ENCODE results near the gene INSYN1. TPM values are rescaled to one million over a fixed set of nuclear protein-coding genes. Genes with fewer than 3 reads are reported as not detected.

Gene INSYN1
- total RNA-seq, 1 experiment from 2014 or later, result not detected

- Histone ChIP-seq H3K36me3 (ENCODE audit: low read depth, low read length) (0 out of 2 replicates have a peak, but pooled peaks cover 5% of the 10 kb centered on the region), H3K27me3 (ENCODE audit: low read length) (no peaks in the 10 kb centered on the region), H3K4me3 (ENCODE audit: low read length) (no peak overlapping the region), H4K20me1 (ENCODE audit: low read length) (peaks cover 23% of the 10 kb centered on the region; the same call in 1 of the 2 replicates), H3K79me2 (ENCODE audit: low read length) (peaks cover 100% of the 10 kb centered on the region), H2AFZ (ENCODE audit: low read length) (no peak overlapping the region), H3K4me2 (ENCODE audit: low read length) (0 out of 2 replicates have a peak overlapping the region, but pooled peaks have one; percentile 2), H3K9me2 (replicated peaks; ENCODE audit: low read length) (no peaks in the 10 kb centered on the region), H3K27ac (ENCODE audit: low read length) (no peak overlapping the region), H3K9ac (ENCODE audit: low read length) (no peak overlapping the region), H3K9me3 (ENCODE audit: low read length) (no peaks in the 10 kb centered on the region), H3F3A (ENCODE audit: low read length, unreplicated experiment) (no peaks in the 10 kb centered on the region), H3K4me1 (ENCODE audit: insufficient read depth, low read length) (peaks cover 56% of the 10 kb centered on the region)
- ATAC-seq, result peak; percentile 45
- ChIA-PET POLR2A (ENCODE audit: unreplicated experiment) (interaction anchor here (0.6 to 0.7 kb wide), 3 partner anchors 30 to 123 kb away, joined by 3 to 4 read pairs (median 4); no protein-coding TSS in a partner anchor), CTCF (interaction anchor here (0.6 kb wide), 1 partner anchor 9 kb away, joined by 3 read pairs; no protein-coding TSS in a partner anchor)
- no TSS peak for BruUV-seq (replicated peaks)
- intact Hi-C loops (cut with micrococcal nuclease), result no loop called here
- peak; percentile 34 for DNase-seq
- TF ChIP-seq EZH2 (IDR thresholded peaks at IDR 0.05; ENCODE audit: low read length, unreplicated experiment), result no peak
- no peak for TF ChIP-seq EZH2phosphoT487 (IDR thresholded peaks at IDR 0.05; ENCODE audit: borderline replicate concordance, low read length)
- TF ChIP-seq, protein P1, sequence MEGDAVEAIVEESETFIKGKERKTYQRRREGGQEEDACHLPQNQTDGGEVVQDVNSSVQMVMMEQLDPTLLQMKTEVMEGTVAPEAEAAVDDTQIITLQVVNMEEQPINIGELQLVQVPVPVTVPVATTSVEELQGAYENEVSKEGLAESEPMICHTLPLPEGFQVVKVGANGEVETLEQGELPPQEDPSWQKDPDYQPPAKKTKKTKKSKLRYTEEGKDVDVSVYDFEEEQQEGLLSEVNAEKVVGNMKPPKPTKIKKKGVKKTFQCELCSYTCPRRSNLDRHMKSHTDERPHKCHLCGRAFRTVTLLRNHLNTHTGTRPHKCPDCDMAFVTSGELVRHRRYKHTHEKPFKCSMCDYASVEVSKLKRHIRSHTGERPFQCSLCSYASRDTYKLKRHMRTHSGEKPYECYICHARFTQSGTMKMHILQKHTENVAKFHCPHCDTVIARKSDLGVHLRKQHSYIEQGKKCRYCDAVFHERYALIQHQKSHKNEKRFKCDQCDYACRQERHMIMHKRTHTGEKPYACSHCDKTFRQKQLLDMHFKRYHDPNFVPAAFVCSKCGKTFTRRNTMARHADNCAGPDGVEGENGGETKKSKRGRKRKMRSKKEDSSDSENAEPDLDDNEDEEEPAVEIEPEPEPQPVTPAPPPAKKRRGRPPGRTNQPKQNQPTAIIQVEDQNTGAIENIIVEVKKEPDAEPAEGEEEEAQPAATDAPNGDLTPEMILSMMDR (conservative IDR thresholded peaks at IDR 0.05; ENCODE audit: low read depth, low read length), result no peak
Measured at GRCh38 chr15:73691396-73691795, 61.8 kb downstream of the INSYN1 start.

- no peaks in the 10 kb centered on the region for H3F3A ChIP-seq (ENCODE audit: low read length, unreplicated experiment)
- DNase-seq (no peak), ATAC-seq (no peak)
- peaks cover 62% of the 10 kb centered on the region for H3K4me1 ChIP-seq (ENCODE audit: insufficient read depth, low read length)
- H3K9me2 ChIP-seq (replicated peaks; ENCODE audit: low read length), result no peaks in the 10 kb centered on the region
- H3K9me3 ChIP-seq (ENCODE audit: low read length), result no peaks in the 10 kb centered on the region
- TF ChIP-seq, protein P1 (conservative IDR thresholded peaks at IDR 0.05; ENCODE audit: low read depth, low read length), result no peak
- TF ChIP-seq EZH2phosphoT487 (IDR thresholded peaks at IDR 0.05; ENCODE audit: borderline replicate concordance, low read length), result no peak
- TF ChIP-seq EZH2 (IDR thresholded peaks at IDR 0.05; ENCODE audit: low read length, unreplicated experiment), result no peak
- H4K20me1 ChIP-seq (ENCODE audit: low read length), result peaks cover 28% of the 10 kb centered on the region; the same call in 1 of the 2 replicates
- POLR2A ChIA-PET (ENCODE audit: unreplicated experiment), result no interaction called here
- no peaks in the 10 kb centered on the region for H3K27me3 ChIP-seq (ENCODE audit: low read length)
- no TSS peak for BruUV-seq (replicated peaks)
- H3K4me2 ChIP-seq (ENCODE audit: low read length), result peak overlapping the region; percentile 38
- intact Hi-C loops (cut with micrococcal nuclease), result no loop called here
- H2AFZ ChIP-seq (ENCODE audit: low read length), result no peak overlapping the region
- peaks cover 91% of the 10 kb centered on the region for H3K79me2 ChIP-seq (ENCODE audit: low read length)
- H3K36me3 ChIP-seq (ENCODE audit: low read depth, low read length), result 0 out of 2 replicates have a peak, but pooled peaks cover 5% of the 10 kb centered on the region
- H3K9ac ChIP-seq (ENCODE audit: low read length), result peak overlapping the region; percentile 9; the same call in 1 of the 2 replicates
- H3K4me3 ChIP-seq (ENCODE audit: low read length), result no peak overlapping the region
- CTCF ChIA-PET, result no interaction called here
- peak overlapping the region; percentile 73 for H3K27ac ChIP-seq (ENCODE audit: low read length)
Measured at GRCh38 chr15:73688455-73688854, 64.7 kb downstream of the INSYN1 start.

DNA sequence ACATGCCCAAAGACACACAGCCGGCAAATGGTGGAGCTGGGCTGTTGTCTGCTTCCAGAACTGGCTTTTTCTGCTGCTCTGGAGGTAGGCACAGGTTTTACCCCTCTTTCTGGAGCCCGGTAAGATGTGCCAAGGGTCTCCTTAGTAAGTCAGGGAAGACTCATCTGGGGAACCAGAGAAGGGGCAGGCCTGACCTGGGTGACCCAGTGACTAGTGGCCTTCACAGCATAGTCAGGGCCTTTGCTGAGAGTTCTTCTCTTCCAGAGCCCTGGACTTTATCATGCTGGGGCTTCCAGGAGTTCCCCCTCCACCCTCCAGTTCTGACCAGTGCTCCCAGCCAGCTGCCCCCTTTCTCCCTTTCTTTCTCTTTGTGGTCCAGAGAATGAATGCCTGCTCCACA, 65.8 kb downstream of the INSYN1 start:
- Histone ChIP-seq H3K27ac (ENCODE audit: low read length) (no peak overlapping the region; the same call in 1 of the 2 replicates), H3K4me2 (ENCODE audit: low read length) (peak overlapping the region; percentile 85; the same call in 1 of the 2 replicates), H2AFZ (ENCODE audit: low read length) (no peak overlapping the region), H3K36me3 (ENCODE audit: low read depth, low read length) (no peaks in the 10 kb centered on the region), H3F3A (ENCODE audit: low read length, unreplicated experiment) (no peaks in the 10 kb centered on the region), H3K4me3 (ENCODE audit: low read length) (no peak overlapping the region), H3K9me2 (replicated peaks; ENCODE audit: low read length) (no peaks in the 10 kb centered on the region), H3K27me3 (ENCODE audit: low read length) (no peaks in the 10 kb centered on the region), H4K20me1 (ENCODE audit: low read length) (peaks cover 28% of the 10 kb centered on the region; the same call in 1 of the 2 replicates), H3K4me1 (ENCODE audit: insufficient read depth, low read length) (peaks cover 63% of the 10 kb centered on the region), H3K9me3 (ENCODE audit: low read length) (no peaks in the 10 kb centered on the region), H3K9ac (ENCODE audit: low read length) (no peak overlapping the region), H3K79me2 (ENCODE audit: low read length) (peaks cover 80% of the 10 kb centered on the region)
- POLR2A ChIA-PET (ENCODE audit: unreplicated experiment), result no interaction called here
- TF ChIP-seq, protein P1 (conservative IDR thresholded peaks at IDR 0.05; ENCODE audit: low read depth, low read length), result no peak
- TF ChIP-seq EZH2 (IDR thresholded peaks at IDR 0.05; ENCODE audit: low read length, unreplicated experiment) (no peak), EZH2phosphoT487 (IDR thresholded peaks at IDR 0.05; ENCODE audit: borderline replicate concordance, low read length) (no peak)
- no TSS peak for BruUV-seq (replicated peaks)
- intact Hi-C loops (cut with micrococcal nuclease), result no loop called here
- no peak for DNase-seq
- no peak for ATAC-seq
- CTCF ChIA-PET, result interaction anchor here (1.2 kb wide), 1 partner anchor 17 kb away, joined by 3 read pairs; no protein-coding TSS in a partner anchor
